ENCODE data around the gene KCNQ5. TPM values are rescaled to one million over a fixed set of nuclear protein-coding genes. Genes with fewer than 3 reads are reported as not detected.
"Not testable (repeated sequence)": the region's sequence is repeated elsewhere in the genome, so short reads cannot be mapped to it uniquely, and the experiment has no call there.

KCNQ5 gene
- total RNA-seq, 1 experiment from 2014 or later = 0.27 TPM

DNA sequence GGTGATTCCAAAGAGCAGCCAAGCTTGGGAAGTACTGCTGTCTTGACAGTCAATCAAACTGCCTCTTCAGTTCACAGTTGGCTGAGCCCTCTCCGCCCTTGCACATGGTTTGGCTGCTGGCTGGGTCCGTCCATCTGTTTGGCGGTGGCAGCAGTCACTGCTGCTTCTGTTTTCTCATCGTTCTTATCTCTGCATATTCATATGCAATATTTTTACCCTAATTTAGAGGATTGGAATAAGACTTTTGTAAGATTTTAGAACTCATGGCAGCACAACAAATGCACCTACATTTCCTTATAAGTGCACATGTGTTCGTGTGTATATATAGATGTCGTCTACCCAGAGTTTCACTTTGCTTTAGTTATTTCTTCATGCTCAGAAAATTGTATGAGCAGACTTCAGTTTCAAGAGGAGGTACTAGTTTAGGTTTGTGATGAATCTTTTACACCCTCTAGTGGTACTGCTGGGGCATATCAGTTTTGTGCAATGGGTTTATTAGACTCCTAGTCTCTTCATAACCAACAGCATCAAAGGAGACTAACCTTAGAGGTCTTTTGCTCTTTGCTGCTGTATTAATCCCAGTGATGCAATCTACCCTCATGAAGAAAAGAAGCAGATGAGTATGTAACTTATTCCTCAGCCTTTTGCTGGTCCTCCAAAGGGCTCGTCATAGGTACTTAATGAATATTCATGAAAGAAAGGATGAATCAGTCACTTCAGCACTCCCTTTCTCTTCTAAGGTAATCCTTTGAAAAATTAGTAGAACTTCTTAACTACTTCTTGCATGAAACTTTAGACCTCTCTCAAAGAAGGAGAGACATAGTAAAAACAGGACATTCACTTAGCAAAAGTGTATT, 559.1 kb downstream of the KCNQ5 start:
- in situ Hi-C loops (cut with HindIII; ENCODE audit: low pct_unique_long_range_greater_than_20kb, low sequenced_read_pairs) = no loop called here
- peak; percentile 68 for DNase-seq (ENCODE audit: low read depth)

DNA sequence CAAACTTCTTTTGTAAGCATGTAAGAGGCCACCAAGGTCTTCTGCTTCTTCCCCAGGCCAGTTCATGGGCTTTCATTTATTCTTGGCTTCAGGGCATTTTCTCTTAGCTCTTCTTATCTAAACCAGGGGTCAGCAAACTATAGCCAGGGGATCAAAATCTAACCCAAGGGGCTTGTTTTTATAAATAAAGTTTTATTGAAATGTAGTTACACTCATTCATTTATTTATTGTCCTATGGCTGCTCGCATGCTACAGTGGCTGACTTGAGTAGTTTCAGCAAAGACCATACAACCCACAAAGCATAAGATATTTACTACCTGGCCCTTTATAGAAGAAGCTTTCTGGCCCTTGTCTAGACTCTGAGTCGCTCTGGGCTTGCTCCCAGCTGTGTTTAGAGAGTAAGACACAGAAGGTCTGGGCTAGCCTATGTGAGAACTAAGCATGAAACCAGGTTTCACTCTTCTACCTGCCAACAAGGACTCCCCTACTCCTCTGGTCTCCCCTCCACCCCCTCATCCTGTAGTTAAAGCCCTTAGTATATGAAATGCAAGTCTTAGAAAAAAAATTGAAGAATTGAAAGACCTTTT, 560.2 kb downstream of the KCNQ5 start:
- in situ Hi-C loops (cut with HindIII; ENCODE audit: low pct_unique_long_range_greater_than_20kb, low sequenced_read_pairs) = no loop called here
- DNase-seq (ENCODE audit: low read depth) = no peak

DNA sequence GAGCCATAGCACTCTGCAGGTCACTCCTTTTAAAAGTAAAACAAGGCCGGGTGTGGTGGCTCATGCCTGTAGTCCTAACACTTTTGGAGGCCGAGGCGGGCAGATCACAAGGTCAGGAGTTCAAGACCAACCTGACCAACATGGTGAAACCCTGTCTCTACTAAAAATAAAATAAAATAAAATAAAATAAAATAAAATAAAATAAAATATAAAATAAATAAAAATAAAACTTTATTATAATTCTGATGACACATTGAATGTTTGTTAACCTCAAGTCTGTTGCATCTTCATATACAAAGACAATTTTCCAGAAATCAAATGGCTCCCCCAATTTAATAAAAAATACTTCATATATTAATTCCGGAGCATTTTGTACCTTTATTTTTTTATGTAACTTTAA, 571.4 kb downstream of the KCNQ5 start:
- in situ Hi-C loops (cut with HindIII; ENCODE audit: low pct_unique_long_range_greater_than_20kb, low sequenced_read_pairs); DNase-seq (ENCODE audit: low read depth): not testable (repeated sequence)

DNA sequence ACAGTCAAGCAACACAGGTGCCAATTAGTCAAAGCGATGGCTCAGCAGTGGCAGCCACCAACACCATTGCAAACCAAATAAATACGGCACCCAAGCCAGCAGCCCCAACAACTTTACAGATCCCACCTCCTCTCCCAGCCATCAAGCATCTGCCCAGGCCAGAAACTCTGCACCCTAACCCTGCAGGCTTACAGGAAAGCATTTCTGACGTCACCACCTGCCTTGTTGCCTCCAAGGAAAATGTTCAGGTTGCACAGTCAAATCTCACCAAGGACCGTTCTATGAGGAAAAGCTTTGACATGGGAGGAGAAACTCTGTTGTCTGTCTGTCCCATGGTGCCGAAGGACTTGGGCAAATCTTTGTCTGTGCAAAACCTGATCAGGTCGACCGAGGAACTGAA, 572.9 kb downstream of the KCNQ5 start:
- in situ Hi-C loops (cut with HindIII; ENCODE audit: low pct_unique_long_range_greater_than_20kb, low sequenced_read_pairs) = no loop called here
- DNase-seq (ENCODE audit: low read depth) = no peak

DNA sequence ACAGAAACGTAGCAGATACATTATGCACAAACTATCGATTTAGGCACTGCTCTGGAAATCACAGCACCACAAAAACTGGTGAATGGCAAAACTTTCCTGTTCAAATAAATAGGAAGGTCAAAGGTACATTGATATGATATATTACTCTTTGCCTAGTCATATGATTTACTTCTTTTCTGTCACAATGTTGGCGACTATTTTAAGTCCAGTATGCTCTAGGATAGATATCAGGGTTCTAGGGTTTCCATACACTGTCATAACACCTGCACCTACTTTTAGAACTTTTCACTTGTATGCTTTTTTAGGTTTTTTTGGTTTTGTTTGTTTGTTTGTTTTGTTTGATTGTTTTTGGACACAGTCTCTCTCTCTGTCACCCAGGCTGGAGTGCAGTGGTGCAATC, 578.4 kb downstream of the KCNQ5 start:
- in situ Hi-C loops (cut with HindIII; ENCODE audit: low pct_unique_long_range_greater_than_20kb, low sequenced_read_pairs) = no loop called here
- no peak for DNase-seq (ENCODE audit: low read depth)

DNA sequence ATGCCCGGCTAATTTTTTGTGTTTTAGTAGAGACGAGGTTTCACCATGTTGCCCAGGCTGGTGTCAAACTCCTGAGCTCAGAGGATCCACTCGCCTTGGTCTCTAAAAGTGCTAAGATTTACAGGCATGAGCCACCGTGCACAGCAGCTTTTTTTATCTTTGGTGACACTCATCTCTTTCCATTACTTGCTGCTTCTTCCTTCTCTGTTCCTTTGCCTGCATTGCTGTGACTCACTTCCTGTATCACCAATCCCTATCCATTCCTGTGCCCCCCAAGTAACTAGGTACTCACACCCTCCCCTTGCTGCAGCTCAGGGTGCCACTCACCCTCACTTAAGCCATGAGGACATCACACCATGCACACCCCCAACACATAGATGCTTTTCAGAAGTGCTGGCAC, 578.9 kb downstream of the KCNQ5 start:
- DNase-seq (ENCODE audit: low read depth) = no peak
- in situ Hi-C loops (cut with HindIII; ENCODE audit: low pct_unique_long_range_greater_than_20kb, low sequenced_read_pairs) = no loop called here

DNA sequence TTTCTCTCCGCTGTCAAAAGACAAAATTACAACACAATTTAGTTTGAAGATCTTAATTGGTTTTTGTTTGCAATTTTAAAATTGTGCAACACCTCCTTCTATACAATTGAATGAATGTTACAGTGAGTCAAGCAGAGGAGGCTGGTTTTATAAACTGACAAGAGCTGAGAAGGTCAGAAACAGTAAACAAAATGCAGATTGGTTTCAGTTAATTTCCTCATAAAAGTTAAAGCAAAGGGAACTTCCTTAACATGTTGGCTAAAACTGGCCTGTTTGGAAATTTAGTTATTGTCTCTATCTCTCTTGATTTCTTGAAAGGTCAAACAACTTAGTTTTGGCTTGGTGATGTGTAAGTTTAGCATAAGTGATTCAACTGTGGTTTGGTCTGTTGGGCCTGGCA, 581.2 kb downstream of the KCNQ5 start:
- in situ Hi-C loops (cut with HindIII; ENCODE audit: low pct_unique_long_range_greater_than_20kb, low sequenced_read_pairs) = no loop called here
- DNase-seq (ENCODE audit: low read depth) = no peak

DNA sequence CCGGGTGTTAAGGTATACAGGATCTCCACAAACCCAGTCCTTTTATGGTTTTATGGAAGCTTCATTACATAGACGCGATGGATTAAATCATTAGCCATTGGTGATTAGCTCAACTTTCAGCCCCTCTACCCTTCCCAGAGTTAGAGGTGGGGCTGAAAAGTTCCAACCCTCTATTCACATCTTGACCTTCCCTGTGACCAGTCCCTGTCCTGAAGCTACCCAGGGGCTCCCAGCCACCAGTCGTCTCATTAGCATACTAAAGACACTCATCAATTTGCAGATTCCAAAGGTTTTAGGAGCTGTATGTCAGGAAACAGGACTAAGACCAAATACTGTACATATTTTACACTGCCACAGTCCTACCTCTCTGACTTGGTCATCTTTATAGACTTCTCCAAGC, 582.4 kb downstream of the KCNQ5 start:
- DNase-seq (ENCODE audit: low read depth) = no peak
- in situ Hi-C loops (cut with HindIII; ENCODE audit: low pct_unique_long_range_greater_than_20kb, low sequenced_read_pairs) = no loop called here

DNA sequence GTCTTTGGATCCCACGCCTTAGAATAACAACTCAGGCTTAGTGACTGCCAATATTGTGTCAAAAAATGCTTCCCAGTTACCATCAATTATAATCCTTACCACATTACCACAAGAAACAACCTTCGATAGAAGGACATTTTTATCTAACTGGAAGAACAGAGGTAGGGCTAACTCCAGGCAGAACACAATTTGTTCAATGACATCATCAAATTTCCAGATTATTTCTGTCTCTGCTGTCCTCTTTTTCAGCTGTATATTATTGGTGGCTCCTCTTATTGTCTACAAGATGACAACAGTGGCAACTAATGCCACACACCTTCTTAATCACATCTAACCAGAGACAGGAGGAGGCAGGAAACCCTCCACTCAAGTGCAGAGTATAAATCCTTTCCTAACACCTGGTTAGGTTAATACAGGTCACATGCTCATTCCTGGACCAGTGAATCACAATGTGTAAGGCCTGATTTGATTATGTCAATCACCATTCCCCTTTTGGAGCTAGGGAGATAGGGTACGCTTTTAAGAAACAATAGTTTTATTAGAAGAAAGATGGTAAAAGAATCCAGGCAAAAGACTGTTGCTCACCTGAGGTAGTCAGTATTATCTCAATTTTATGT, 585.5 kb downstream of the KCNQ5 start:
- in situ Hi-C loops (cut with HindIII; ENCODE audit: low pct_unique_long_range_greater_than_20kb, low sequenced_read_pairs) = no loop called here

DNA sequence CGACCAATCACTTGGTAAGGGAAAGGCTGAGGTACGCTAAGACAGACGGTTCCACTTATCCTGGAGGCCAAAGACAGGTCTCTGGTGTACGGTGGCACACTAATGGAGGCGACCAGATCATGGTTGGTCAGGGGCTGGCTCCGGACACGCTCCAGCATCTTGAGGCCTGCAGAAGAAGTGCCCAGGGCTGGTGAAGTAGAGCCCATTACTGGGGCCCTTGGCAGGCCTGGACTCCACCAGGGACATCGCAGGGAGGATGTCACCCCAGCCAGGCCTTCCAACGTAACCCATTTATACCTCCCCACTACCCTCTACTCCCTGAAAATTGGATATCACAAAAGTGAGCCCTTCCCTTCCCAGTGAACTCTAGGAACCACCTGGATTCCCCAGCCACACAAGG, 587.3 kb downstream of the KCNQ5 start:
- in situ Hi-C loops (cut with HindIII; ENCODE audit: low pct_unique_long_range_greater_than_20kb, low sequenced_read_pairs) = no loop called here
- DNase-seq (ENCODE audit: low read depth) = no peak

More for the DNA sequence above, 585.5 kb downstream of the KCNQ5 start:
- DNase-seq (ENCODE audit: low read depth) = no peak

DNA sequence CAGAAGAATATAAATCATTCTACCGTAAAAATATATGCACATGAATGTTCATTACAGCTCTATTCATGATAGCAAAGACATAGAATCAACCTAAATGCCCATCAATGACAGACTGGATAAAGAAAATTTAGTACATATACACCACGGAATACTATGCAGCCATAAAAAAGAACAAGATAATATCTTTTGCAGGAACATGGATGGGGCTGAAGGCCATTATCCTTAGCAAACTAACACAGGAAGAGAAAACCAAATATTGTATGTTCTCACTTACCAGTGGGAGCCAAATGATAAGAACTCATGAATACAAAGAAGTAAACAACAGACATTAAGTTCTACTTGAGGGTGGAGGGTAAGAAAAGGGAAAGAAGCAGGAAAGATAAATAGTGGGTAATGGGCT, 595.0 kb downstream of the KCNQ5 start:
- DNase-seq (ENCODE audit: low read depth) = no peak
- in situ Hi-C loops (cut with HindIII; ENCODE audit: low pct_unique_long_range_greater_than_20kb, low sequenced_read_pairs) = no loop called here

DNA sequence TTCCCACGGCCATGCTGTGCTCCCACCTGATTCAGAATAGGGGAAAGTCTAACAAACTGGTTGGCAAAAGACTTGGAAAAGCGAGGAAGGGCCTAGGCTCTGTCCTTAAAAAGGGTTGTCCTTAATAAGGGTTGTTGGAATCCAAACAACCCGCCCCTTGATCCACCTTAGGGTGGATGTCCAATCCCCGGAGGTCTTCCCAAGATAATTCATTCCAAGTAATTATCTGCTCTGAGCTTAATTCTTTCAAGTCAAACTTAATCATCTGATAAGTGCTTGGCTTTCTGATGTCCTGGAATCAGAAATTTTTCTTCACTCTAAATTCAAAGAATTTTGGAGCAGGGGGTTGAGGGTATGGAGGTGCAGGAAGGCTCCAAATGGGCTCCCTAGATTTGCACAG, 603.5 kb downstream of the KCNQ5 start, which contains the start of gene KHDC1L:
Gene KHDC1L, minus strand, starts transcription at position 101 of the 400 bp plus-strand sequence. Its CDS starts 88 bp downstream, at position 13.
- DNase-seq (ENCODE audit: low read depth) = no peak
- in situ Hi-C loops (cut with HindIII; ENCODE audit: low pct_unique_long_range_greater_than_20kb, low sequenced_read_pairs) = no loop called here

DNA sequence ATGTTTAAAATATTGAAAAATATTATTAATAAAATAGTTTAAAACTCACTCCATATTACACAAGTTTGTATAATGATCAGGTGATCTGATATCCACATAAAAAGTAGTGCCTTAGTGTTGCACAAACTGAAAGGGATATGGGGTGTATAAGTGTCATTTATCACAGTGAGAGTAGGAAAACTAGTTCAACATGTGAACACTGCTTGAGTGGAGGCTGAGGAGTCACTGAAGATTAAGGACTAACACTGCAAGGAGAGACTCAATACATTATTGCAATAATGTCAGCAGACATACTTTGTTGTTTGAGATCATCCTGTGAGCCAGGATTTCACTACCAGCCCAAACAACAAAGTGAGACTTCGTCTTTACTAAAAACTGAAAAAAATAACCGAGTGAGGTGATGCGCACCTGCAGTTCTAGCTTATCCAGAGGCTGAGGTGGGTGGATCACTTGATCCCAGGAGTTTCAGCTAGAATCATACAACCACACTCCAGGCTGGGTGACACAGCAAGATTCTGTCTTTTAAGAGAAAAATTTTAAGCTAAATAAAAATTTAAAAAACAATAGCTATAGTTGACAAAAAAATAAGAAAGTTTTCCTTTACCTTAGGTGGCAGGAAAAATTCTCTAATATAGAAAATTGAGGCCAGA, 605.9 kb downstream of the KCNQ5 start:
- in situ Hi-C loops (cut with HindIII; ENCODE audit: low pct_unique_long_range_greater_than_20kb, low sequenced_read_pairs) = no loop called here
- no peak for DNase-seq (ENCODE audit: low read depth)

DNA sequence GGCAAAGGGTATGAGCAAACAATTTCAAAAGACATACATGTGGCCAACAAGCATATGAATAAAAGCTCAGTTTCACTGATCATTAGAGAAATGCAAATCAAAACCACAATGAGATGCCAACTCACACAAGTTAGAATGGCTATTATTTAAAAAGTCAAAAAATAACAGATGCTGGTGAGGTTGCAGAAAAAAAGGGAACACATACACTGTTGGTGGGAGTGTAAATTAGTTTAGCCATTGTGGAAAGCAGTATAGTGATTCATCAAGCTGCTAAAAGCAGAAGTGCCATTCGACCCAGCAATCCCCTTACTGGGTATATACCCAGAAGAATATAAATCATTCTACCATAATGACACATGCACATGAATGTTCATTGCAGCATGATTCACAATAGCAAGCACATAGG, 610.1 kb downstream of the KCNQ5 start:
- no peak for DNase-seq (ENCODE audit: low read depth)
- in situ Hi-C loops (cut with HindIII; ENCODE audit: low pct_unique_long_range_greater_than_20kb, low sequenced_read_pairs) = no loop called here

DNA sequence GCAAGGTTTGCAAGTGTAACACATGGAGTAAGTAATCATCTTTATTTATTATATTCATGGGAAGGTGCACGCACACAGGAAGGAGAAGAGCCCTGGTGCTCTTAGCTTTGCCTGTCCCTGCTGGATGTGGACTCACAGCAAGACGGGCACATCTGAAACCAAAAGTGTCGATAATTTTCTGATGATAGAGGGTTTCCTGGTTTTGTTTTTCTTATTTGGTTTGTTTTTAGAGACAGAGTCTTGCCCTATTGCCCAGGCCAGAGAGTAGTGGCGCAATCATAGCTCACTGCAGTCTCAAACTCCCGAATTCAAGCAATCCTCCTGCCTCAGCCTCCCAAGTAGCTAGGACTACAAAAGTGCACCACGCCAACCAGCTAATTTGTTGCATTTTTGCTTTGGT, 611.2 kb downstream of the KCNQ5 start:
- in situ Hi-C loops (cut with HindIII; ENCODE audit: low pct_unique_long_range_greater_than_20kb, low sequenced_read_pairs) = no loop called here
- DNase-seq (ENCODE audit: low read depth) = no peak

DNA sequence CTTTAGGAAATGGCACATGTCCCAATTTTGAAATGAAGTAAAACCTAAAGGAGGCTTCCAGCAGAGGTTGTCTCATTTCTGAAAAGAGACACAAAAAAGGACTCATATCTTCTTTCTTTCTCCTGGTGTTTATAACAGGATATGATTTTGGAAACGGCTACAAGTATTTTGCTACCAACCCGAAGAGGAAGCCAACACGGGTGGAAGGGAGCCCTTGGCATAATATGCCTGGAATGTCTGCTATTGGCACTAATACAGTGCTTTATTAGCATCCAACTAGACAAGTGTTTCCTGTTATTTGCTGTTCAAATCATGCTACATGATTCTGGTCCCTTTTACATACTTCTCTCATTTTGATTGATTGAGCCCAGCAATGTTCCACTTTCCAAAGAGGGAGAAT, 612.1 kb downstream of the KCNQ5 start:
- DNase-seq (ENCODE audit: low read depth); in situ Hi-C loops (cut with HindIII; ENCODE audit: low pct_unique_long_range_greater_than_20kb, low sequenced_read_pairs): not testable (repeated sequence)

DNA sequence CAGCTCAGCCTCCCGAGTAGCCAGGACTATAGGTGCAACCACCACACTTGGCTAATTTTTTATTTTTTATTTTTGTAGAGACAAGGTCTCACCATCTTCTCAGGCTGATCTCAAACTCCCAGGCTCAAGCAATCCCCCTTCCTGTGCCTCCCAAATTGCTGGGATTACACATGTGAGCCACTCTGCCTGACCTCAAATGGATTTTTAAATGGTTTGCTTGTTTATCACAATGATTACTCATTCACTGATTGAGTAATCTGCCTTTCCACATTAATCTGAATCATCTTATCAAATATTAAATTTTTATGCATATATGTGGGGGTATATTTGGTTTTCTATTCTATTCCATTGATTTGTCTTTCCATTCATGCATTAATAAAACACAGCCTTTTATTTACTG, 612.9 kb downstream of the KCNQ5 start:
- no peak for DNase-seq (ENCODE audit: low read depth)
- in situ Hi-C loops (cut with HindIII; ENCODE audit: low pct_unique_long_range_greater_than_20kb, low sequenced_read_pairs) = no loop called here

DNA sequence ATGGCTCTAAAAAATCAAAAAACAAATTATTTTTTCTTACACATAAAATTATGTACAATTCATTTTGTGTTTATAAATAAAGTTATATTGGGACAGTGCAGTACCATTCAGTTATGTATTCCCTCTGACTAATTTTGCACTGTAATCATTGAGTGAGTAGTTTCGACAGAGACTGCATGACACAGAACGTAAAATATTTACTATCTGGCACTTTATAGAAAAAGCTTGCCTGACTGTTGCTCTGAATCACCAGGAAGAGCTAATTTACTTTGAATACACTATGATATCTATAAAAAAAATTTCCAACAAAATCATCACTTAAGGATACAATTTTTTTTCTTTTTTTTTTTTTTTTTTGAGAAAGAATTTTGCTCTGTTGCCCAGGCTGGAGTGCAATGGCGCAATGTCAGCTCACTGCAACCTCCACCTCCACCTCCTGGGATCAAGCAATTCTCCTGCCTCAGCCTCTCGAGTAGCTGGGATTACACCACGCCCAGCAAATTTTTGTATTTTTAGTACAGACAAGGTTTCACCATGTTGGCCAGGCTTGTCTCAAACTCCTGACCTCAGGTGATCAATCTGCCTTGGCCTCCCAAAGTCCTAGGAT, 614.4 kb downstream of the KCNQ5 start:
- peak; percentile 5 for DNase-seq (ENCODE audit: low read depth)
- in situ Hi-C loops (cut with HindIII; ENCODE audit: low pct_unique_long_range_greater_than_20kb, low sequenced_read_pairs) = no loop called here

DNA sequence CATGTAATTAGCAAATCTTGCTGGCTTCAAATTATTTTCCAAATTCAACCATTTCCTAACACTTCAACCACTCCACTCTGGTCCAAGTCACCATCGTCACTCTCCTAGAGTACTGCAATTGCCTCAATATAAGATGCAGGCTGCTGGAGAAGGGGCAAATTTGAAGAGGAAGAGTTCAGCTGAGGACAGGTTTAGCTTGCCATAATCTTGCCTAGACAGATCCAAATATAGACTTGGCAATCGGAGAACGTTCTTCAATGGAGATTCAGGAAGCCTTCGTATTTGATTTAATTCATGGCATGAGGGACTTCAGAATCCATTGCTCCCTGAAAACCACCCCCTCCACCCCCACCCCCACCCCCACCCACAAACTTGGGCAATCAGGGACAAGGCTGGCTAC, 618.9 kb downstream of the KCNQ5 start:
- in situ Hi-C loops (cut with HindIII; ENCODE audit: low pct_unique_long_range_greater_than_20kb, low sequenced_read_pairs) = no loop called here
- DNase-seq (ENCODE audit: low read depth) = no peak

All from Caki2 (cell line).